ENCODE measurements around the gene TLE5.
A peak's percentile ranks its signal among the peaks of the same experiment; 100 is the strongest.

The TLE5 gene, protein sequence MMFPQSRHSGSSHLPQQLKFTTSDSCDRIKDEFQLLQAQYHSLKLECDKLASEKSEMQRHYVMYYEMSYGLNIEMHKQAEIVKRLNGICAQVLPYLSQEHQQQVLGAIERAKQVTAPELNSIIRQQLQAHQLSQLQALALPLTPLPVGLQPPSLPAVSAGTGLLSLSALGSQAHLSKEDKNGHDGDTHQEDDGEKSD

DNA sequence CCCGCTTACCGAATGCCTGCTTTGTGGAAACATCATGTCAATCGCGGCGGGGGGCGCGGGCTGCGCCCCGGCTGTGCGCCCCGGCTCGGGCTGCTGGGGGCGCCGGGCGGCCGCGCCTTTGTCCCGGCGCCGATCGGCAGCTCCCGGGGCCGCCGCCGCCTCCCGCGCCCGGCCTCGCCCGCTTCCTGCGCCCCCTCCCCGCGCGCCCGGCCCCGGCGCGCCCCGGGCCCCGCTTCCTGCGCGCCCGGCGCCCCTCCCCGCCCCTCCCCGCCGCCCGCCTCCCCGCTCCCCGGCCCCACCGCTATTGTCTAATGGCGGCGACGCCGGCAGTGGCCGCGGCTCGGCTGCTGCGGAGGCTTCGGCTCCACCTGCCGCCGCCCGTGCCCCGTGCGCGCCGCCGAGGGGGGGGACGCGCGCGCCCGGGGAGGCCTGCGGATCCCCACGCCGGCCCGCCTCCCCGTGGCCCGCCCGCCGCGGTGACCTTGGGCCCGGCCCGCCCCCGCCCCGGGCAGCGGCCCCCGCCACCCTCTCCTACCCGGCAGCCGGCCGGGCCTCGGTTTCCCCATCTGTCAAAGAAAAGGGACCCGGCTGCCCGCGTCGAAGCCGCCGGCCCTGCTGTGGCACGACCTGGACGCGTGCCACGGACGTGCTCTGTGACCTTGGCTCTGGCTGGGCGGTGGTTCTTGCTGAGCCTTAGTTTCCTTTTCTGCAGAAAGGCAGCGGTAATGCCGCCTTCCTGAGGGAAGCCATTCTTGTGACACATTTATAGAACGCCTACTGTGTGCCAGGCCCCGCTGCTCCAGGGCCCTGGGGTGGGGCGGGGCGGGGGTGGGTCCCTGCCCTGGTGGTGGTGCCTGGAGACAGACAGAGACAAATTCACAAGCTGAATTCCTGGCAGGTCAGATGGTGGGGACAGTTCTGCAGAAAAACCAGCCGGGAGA, at the start of gene TLE5:
Gene TLE5 (minus strand): TSS at position 331 of the 941 bp plus-strand sequence. CDS start 295 bp downstream, at position 36.
- peak within 1 kb of the TSS; percentile 71 for H3K4me3 ChIP-seq (ENCODE audit: control insufficient read depth, low read depth, low read length)
- no peak for DNase-seq (ENCODE audit: low read depth)
- TF ChIP-seq CTCF (conservative IDR thresholded peaks at IDR 0.05; ENCODE audit: control insufficient read depth, insufficient read depth, low read depth, low read length): no peak

DNA sequence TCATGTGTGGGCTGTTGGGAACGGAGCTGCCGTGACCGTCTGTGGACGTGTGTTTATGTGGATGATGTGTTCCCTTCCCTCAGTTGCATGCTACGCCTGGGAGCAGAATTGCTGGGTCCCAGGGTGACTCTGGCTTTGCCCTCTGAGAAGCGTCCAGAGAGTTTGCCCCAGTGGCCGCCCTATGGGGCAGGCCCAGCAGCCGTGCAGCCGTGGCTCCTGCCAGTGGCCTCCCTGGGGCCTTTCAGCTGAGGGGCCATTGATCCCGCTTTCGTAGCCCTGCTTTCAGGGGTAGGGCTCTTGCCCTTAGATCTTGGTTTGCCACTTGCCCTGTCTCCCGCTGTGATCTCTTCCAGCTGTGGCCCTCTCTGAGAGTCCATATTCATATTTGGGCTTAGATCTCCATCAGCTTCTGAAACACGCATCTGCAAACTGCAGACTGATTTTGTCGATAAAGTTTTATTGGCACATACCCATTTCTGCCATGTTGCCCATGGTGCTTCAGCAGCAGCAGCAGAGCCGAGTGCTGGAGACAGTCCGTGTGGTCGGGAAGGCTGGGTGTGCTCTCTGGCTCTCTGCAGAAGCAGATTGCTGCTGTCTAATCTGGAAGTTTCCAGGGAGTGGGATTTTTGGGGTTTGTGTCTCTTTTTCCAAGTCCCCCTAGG, 49.4 kb upstream of the TLE5 start:
- no peak for TF ChIP-seq CTCF (conservative IDR thresholded peaks at IDR 0.05; ENCODE audit: control insufficient read depth, insufficient read depth, low read depth, low read length)
- no peak for DNase-seq (ENCODE audit: low read depth)

GRCh38 chr19:3110126-3110825, 48.0 kb upstream of the TLE5 start:
- TF ChIP-seq CTCF (conservative IDR thresholded peaks at IDR 0.05; ENCODE audit: control insufficient read depth, insufficient read depth, low read depth, low read length): no peak
- DNase-seq (ENCODE audit: low read depth): no peak
- H3K4me3 ChIP-seq (ENCODE audit: control insufficient read depth, low read depth, low read length): no peak overlapping the region

More for the DNA sequence above, 49.4 kb upstream of the TLE5 start:
- H3K4me3 ChIP-seq (ENCODE audit: control insufficient read depth, low read depth, low read length): no peak overlapping the region

- no peak for TF ChIP-seq CTCF (conservative IDR thresholded peaks at IDR 0.05; ENCODE audit: control insufficient read depth, insufficient read depth, low read depth, low read length)
- no peak overlapping the region for H3K4me3 ChIP-seq (ENCODE audit: control insufficient read depth, low read depth, low read length)
Observed at GRCh38 chr19:3109491-3109890, 47.2 kb upstream of the TLE5 start.

DNA sequence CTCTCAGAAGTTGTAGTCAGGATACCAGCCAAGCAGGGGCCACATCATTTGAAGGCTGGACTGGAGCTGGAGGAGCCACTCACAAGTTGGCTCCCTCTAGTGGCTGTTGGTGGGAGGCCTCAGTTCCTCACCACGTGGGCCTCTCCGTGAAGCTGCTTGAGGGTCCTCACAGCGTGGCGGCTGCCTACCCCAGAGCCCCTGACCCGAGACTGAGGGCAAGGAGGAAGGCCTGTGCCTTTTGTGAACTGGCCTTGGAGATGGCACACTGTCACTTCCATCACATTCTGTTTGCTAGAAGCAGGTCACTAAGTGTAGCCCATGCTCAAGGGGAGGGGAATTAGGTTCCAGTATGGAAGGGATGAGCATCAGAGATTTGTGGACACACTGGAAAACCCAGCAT, 46.5 kb upstream of the TLE5 start:
- peak; percentile 87 for TF ChIP-seq CTCF (conservative IDR thresholded peaks at IDR 0.05; ENCODE audit: control insufficient read depth, insufficient read depth, low read depth, low read length)
- DNase-seq (ENCODE audit: low read depth): peak; percentile 57
- no peak overlapping the region for H3K4me3 ChIP-seq (ENCODE audit: control insufficient read depth, low read depth, low read length)

More at GRCh38 chr19:3109491-3109890, 47.2 kb upstream of the TLE5 start:
- no peak for DNase-seq (ENCODE audit: low read depth)

DNA sequence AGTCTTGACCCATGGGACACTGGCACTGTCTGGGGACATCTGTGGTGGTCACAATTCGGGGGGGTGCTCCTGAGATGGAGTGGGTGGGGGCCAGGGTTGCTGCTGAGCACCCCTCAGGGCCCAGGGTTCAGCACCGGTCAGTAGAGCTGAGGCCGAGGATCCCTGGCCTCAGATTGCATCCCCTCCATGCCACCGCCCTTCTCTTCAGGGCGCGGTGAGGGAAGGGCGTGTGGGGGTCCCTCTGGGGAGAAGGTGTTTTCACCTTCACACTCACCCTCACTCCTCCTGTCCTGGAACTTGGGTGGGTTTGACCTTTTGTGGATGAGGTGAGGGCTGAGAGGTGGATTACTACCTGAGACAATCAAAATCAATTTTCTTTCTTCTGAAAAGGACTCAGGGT, 45.4 kb upstream of the TLE5 start:
- H3K4me3 ChIP-seq (ENCODE audit: control insufficient read depth, low read depth, low read length): no peak overlapping the region
- TF ChIP-seq CTCF (conservative IDR thresholded peaks at IDR 0.05; ENCODE audit: control insufficient read depth, insufficient read depth, low read depth, low read length): no peak
- no peak for DNase-seq (ENCODE audit: low read depth)
